Testis (tissue), 2 donors: ENCODE results near the gene UTP3.

ENCODE experiments used
- CTCF ChIP-seq, 3 experiments: fragments of 450-650 bp in 2 of 3; fragments of 200-600 bp in 1 of 3; sonication (generic) in 1 of 3; IDR thresholded peaks; one replicate each; pipeline ENCODE4 v1.5.1; 2016 to 2019; ENCODE audit warnings: antibody characterized with exemption in 3 of 3, mild to moderate bottlenecking in 2 of 3, moderate library complexity in 1 of 3
- POLR2A ChIP-seq: fragments of 450-650 bp; IDR thresholded peaks from one replicate; pipeline ENCODE4 v1.6.1; 2017; ENCODE audit warnings: antibody characterized with exemption, mild to moderate bottlenecking, moderate library complexity

GRCh38 chr4:70667740-70668535 lies 20.4 kb upstream of the UTP3 start:
- TF ChIP-seq POLR2A (no peak), CTCF (IDR thresholded peaks at IDR 0.05) (no peak)
